ENCODE results near the gene ALOX12.

ALOX12 gene

DNA sequence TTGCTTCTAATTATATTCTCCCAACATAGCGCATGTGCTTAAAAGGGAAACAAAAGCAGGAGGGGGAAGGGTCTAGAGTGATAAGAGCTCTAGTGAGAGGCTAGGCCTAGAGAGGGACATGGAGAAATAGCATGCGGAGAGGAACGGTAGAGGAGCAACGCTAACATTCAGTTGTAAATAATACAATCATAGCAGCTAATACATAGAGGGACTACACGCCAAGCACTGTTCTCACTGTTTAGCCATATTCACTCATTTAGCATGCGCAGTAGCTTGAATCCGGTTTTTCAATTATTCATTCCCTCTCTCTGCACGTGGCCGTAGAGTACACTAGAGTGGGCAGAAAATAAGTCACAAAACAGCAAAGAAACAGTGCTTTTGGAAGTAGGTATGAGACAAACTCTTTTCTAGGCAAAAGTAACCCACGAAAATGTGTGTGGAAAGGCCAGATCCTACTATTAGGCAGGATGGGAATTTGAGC, 1.7 kb upstream of the ALOX12 start:
- no peak for DNase-seq (ENCODE audit: low read depth in 2 of 2)
- H3K4me3 ChIP-seq (replicated peaks in 1 of 2; ENCODE audit: low read depth in 2 of 2, low read length in 2 of 2), result no peak overlapping the region
- TF ChIP-seq, protein P1, sequence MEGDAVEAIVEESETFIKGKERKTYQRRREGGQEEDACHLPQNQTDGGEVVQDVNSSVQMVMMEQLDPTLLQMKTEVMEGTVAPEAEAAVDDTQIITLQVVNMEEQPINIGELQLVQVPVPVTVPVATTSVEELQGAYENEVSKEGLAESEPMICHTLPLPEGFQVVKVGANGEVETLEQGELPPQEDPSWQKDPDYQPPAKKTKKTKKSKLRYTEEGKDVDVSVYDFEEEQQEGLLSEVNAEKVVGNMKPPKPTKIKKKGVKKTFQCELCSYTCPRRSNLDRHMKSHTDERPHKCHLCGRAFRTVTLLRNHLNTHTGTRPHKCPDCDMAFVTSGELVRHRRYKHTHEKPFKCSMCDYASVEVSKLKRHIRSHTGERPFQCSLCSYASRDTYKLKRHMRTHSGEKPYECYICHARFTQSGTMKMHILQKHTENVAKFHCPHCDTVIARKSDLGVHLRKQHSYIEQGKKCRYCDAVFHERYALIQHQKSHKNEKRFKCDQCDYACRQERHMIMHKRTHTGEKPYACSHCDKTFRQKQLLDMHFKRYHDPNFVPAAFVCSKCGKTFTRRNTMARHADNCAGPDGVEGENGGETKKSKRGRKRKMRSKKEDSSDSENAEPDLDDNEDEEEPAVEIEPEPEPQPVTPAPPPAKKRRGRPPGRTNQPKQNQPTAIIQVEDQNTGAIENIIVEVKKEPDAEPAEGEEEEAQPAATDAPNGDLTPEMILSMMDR (IDR thresholded peaks at IDR 0.05; ENCODE audit: low read depth, low read length), result no peak

DNA sequence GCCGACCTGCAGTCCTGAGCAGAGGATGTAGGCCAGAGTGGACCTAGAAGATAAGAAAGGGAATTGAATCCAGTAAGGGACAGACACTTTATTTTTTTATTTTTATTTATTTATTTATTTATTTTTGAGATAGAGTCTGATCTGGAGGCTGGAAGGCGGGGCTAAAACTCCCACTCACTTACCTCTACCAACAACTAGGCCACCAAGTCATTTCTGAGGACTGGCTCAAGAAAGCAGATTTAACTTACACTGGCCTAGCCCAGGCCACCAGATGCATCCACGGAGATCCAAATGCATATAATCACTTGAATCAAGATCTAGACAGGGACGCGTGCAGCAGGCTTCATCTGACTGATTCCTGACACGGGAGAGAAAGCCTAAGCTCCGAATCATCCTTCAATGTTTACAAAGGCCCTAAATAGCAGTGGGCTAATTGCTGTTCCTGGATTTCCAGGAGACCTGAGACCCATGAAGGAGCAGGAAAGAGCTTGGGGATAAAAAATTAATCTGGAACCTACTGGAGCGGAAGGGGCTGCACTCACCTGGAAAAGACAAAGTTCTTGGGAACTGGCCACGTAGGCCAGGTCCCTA, 1.1 kb upstream of the ALOX12 start:
- H3K4me3 ChIP-seq (replicated peaks in 1 of 2; ENCODE audit: low read depth in 2 of 2, low read length in 2 of 2), result no peak overlapping the region
- DNase-seq (ENCODE audit: low read depth in 2 of 2), result no peak
- TF ChIP-seq, protein P1 (IDR thresholded peaks at IDR 0.05; ENCODE audit: low read depth, low read length), result no peak

DNA sequence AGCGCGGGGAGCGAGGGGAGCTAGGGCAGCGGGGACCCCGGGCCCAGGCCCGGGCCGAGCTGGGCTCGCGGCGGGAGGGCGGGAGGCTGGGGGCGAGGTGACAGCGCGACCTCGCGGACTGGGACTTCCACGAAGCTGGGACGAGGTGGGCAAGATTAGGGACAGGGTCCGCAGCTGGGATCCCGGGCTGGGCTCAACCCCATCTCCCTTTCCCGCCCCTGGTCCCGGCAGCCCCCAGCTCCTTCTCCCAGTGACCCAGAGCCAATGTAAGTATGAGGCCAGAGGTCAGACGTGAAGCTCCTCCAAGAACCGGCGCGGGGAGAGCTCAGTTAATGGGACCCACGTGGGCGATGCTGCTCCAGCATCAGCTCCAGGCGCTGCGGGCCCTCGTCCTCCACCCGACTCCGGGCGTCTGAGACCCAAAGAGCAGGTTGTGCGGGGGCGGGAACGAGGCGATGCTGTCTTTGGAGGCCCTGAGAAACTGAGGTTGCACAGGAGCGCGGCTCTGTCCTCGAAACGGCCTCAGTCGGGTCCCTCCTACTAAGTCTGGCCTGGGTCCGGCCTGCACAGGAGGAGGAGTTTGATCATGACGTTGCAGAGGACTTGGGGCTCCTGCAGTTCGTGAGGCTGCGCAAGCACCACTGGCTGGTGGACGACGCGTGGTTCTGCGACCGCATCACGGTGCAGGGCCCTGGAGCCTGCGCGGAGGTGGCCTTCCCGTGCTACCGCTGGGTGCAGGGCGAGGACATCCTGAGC, 585 bp downstream of the ALOX12 start:
- no peak for DNase-seq (ENCODE audit: low read depth in 2 of 2)
- TF ChIP-seq, protein P1 (IDR thresholded peaks at IDR 0.05; ENCODE audit: low read depth, low read length), result no peak
- H3K4me3 ChIP-seq (replicated peaks in 1 of 2; ENCODE audit: low read depth in 2 of 2, low read length in 2 of 2), result no peak overlapping the region

DNA sequence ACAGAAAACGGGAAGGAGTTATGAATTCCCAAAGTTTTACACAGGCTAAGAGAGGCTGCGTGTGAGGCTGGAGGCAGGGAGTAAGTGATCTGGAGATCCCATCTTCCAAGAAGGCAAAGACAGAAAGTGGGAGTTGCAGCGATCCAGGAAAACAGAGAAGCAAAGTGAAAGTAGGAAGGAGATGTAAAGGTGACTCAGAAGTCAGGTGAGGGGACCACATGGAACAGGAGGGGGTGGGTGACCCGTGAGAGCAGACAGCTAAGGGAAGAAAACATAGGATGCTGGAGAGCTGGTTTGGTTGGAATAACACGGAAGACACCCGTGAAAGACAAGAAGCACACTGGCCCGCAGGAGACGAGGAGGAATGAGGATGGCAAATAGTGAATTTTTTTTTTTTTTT, 1.3 kb downstream of the ALOX12 start:
- TF ChIP-seq, protein P1 (IDR thresholded peaks at IDR 0.05; ENCODE audit: low read depth, low read length), result no peak
- no peak for DNase-seq (ENCODE audit: low read depth in 2 of 2)
- no peak overlapping the region for H3K4me3 ChIP-seq (replicated peaks in 1 of 2; ENCODE audit: low read depth in 2 of 2, low read length in 2 of 2)

DNA sequence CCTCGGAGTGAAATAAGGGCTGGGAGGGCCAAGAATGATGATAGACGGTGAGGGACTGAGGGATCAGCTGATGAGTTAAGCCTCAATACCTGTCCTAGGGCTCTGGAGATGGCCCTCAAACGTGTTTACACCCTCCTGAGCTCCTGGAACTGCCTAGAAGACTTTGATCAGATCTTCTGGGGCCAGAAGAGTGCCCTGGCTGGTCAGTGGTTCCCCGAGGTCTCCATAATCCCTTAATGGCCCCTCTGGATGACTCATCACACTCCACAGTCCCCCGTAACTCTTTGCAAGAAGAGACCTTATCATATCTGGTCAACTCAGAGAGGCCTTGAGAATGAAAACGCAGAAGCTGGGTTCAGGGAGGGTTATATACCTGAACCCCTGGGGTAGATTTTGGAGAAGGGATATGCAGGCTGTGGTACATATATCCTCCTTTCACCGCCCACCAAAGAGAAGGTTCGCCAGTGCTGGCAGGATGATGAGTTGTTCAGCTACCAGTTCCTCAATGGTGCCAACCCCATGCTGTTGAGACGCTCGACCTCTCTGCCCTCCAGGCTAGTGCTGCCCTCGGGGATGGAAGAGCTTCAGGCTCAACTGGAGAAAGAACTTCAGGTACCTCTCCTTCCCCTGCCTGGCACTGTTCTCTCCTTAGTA, 3.1 kb downstream of the ALOX12 start:
- TF ChIP-seq, protein P1 (IDR thresholded peaks at IDR 0.05; ENCODE audit: low read depth, low read length), result no peak
- no peak for DNase-seq (ENCODE audit: low read depth in 2 of 2)
- H3K4me3 ChIP-seq (replicated peaks in 1 of 2; ENCODE audit: low read depth in 2 of 2, low read length in 2 of 2), result no peak overlapping the region

DNA sequence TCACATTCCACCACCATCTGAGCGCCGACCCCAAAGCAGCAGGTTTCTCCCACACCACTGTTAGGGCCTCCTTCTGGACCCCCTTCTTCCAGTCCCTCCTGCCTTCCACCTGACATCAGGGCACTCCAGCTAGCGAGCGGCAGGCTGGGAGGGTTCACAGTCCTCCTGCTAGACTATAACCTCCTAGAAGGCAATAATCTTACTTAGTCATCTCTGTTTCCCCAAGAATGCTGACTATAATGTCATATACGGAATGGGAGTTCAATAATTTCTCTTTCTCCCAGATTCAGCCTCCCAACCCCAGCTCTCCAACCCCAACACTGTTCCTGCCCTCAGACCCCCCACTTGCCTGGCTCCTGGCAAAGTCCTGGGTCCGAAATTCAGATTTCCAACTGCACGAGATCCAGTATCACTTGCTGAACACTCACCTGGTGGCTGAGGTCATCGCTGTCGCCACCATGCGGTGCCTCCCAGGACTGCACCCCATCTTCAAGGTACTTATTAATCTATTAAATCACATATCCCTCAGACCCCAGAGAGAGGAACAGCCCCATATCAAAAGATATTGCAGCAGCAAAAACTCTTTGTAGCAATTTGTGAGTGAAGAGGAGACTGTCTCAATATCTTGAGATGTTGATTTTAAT, 5.6 kb downstream of the ALOX12 start:
- TF ChIP-seq, protein P1 (IDR thresholded peaks at IDR 0.05; ENCODE audit: low read depth, low read length), result peak; percentile 73

More for the DNA sequence above, 5.6 kb downstream of the ALOX12 start:
- DNase-seq (ENCODE audit: low read depth in 2 of 2), result peak; percentile 22 to 43
- no peak overlapping the region for H3K4me3 ChIP-seq (replicated peaks in 1 of 2; ENCODE audit: low read depth in 2 of 2, low read length in 2 of 2)
